ENCODE measurements around the gene COL4A2.

The COL4A2 gene

DNA sequence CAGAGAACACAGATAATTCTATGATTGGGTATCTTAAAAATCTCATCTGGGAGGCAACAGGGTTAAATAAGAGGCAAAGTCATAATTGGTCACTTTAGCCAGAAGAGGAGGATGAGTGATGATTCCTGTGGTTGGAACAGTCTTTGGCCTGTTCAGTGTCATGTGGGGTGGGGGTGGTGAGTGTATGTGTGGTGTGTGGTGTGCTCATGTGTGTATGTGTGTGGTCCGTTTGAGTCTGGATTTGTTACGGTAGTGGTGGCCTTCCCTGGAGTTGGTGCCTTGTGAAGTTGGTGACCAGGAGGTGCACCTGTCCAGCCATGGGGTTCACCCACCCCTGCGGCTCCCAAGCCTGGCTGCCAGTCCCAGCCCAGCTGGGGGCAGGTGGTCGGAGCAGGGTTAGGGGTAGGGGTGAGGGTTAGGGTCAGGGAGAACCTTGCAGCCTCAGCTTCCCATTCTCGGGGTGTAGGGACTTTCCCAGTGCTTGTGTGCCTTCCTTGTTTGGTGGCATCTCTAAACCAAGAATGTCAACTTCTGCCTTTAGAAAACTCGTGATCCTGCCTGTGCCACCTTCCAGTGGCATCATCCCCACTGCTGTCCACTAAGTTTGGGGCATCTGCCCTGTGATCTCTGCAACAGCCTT lies 156.9 kb downstream of the COL4A2 start:
- DNase-seq = no peak

DNA sequence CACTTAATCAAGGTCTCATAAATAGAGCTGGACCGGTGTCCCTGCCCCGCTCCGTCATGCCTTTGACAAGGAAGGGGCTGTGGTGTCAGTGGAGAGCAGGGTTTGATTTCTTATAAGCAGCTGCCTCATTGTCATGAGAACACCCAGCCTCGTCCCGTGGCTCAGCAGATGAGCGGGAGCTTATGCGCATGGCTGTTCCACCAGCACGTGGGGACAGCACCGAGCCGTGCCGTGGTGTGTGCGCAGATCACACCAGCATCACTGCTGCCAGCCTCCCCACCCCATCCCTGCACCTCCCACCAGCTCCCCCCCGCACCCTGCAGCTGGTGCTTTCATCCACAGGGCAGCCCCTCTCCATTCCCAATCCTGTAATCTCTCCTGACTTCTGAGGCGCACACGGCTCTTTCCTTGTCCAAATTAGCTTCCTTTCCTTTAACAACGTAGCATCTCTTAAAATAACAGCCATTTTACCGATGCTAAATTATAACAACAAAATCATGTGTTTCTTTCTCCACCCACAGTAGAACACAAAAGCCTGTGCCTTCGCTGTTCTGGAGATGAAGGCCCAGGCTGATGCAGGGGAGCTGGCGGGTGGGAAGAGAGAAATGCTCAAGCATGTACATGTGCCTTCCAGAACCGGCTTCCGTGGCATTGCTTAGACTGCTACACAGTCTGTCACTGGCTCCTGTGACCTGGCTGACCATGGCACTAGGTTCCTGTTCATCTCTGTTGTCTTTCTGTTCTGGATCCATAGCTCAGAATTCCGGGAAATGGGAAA lies 157.7 kb downstream of the COL4A2 start:
- no peak for DNase-seq

GRCh38 chr13:110465696-110466095 lies 158.6 kb downstream of the COL4A2 start:
- DNase-seq = no peak

DNA sequence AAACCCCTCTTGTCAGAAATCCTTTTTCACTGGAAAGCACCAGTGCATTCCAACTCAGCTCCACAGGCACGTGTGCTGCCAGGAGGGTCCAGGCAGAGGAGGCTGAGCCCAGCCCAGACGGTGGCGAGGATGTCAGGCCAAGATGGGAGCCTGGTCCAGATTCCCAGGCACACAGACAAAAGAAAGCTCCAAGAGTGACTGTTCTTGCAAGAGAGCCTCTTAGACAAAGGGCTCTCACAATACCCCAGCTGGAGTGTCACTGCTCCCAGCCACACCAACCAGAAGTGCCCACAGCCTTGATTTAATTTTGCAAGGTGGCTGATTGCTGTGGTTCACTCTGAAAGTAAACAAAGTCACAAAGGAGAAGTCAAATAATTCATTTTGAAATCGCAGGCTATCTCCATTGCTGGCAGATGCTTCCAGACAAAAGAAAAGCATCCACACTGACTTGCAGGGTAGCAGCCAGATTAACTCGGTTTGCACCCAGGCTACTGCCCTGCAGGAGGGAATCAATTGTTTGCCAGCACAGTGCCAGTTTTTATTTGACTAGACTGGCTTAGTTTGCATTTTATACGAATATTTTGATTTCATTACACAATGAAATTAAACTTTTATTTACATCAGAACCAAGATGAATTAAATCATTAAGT lies 159.3 kb downstream of the COL4A2 start:
- DNase-seq = no peak

DNA sequence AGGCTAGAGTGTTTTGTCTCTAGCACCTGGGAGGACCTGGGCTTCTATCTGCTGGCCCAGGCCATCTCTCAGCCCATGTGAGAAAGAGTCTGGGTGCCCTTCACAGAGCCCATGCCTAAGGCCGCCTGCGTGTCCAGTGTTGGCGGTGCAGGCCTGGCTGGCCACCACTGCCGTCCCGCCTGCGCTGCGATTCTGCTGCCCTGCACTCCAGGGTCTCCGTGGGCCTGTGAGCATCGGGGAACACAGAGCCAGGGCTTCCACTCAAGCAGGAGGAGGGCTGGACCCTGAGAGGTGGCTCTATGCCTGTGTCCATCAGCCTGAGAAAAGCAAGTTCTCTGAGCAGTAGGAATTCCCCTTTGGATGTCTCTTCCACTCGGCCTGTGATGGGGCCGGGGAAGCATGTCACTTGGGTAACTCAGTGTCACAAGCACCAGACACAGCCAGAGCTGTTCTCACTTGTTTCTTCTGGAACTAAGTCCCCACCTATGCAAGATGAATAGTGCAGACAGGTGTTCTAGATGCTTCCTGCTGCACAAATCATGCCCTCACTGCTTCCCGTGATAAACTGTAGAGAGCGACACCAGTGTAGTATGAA lies 160.5 kb downstream of the COL4A2 start:
- DNase-seq = no peak

DNA sequence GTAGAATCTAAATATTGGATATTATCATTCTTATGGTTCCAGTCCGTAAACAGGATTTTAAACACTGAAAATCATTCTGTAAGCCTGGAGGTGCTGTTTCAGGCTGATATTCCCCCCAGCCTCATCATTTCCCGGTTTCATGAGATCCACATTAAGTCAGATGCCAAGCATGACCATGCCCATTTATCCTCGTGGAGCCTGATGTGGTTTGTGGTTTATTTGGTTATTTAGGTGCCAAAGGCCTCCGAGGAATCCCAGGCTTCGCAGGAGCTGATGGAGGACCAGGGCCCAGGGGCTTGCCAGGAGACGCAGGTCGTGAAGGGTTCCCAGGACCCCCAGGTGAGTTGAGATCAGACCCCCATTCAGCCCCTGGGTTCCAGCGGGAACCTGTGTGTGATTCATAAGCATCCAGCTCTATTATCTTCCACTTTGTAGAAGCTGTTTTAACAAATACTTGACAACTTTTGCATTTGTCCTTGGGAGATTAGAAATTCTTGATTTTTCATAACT lies 162.0 kb downstream of the COL4A2 start:
- DNase-seq = no peak

- no peak for DNase-seq
Measured at GRCh38 chr13:110469597-110469996, 162.5 kb downstream of the COL4A2 start.

DNA sequence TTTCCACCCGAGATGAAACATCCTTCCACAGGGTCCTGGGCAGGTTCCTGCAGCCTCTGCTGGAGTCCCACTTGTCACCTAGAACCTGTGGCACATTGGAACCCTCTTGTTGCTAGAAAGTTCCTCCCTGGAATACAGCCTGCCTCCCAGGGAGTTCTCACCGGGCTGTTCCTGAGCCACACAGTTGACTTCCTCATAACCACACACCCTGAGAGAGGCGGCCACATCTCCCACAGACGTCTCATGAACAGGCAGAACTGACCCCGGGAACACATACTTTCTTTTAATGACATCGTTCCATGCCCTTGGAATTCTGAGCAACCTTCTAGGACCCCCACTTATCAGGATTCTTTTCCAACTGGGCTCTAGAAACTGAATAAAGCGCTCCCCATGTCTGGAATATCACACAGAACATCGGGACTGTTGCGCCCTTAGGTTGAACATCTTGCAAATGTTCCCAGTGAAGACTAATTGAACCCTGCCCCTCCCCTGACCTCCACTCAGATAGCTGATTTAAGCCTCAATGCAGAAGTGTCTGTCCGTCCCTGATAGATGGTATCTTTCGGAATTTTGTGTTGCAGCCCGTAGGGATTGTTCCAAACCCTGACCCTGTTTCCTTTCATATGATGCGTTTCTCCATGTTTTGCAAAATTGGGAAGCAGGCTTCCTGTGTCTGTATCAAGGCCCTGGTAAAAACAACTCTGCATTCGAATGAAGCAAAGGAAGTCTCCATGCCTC lies 163.4 kb downstream of the COL4A2 start:
- DNase-seq = no peak

- no peak for DNase-seq
Measured at GRCh38 chr13:110471156-110471832, 164.2 kb downstream of the COL4A2 start.

- no peak for DNase-seq
Measured at GRCh38 chr13:110471833-110472162, 164.7 kb downstream of the COL4A2 start.

- DNase-seq = no peak
Measured at GRCh38 chr13:110472904-110473563, 165.9 kb downstream of the COL4A2 start.

- DNase-seq = no peak
Measured at GRCh38 chr13:110474713-110475112, 167.6 kb downstream of the COL4A2 start.

DNA sequence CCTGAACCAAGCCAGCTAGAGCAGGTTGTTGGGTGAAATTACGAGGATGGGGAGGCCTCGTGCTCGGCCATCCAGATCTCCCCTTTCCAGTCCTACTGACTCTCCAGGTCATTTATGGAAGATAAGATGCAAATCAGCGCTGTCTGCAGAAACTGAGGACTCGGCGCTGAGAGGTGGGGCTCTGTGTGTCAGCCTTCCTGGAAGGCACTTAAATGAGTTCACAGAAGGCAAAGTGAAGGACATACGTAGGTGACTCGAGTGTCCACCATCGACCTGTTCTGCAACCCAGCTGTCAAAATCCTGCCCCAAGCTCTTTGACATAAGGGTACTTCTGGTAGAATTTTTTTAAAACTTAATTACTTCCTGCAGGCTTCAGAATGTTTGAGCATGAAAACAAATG lies 168.0 kb downstream of the COL4A2 start:
- DNase-seq = peak; percentile 30

GRCh38 chr13:110475550-110476219 lies 168.6 kb downstream of the COL4A2 start:
- DNase-seq = no peak

- DNase-seq = no peak
Measured at GRCh38 chr13:110476220-110476617, 169.1 kb downstream of the COL4A2 start.

GRCh38 chr13:110477706-110478245 lies 170.7 kb downstream of the COL4A2 start:
- DNase-seq = no peak

- DNase-seq = no peak
Measured at GRCh38 chr13:110478405-110479214, 171.5 kb downstream of the COL4A2 start.

DNA sequence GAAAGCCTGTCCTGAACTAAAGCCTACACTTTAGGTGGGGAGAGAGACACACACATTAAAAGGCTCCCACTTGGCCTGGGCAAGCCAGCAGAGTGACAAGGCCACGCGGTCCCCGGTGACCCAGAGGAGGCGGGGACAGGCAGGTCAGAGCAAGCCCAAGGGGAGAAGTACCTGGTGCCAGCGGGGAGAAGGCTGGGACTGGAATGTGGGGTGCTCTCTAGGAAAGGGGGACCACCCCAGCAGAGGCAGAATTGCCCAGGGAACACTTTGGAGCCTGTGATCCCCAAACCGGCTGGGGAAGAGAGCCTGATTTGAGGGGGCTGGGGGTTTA lies 172.1 kb downstream of the COL4A2 start:
- DNase-seq = no peak

- no peak for DNase-seq
Measured at GRCh38 chr13:110479648-110480047, 172.6 kb downstream of the COL4A2 start.

DNA sequence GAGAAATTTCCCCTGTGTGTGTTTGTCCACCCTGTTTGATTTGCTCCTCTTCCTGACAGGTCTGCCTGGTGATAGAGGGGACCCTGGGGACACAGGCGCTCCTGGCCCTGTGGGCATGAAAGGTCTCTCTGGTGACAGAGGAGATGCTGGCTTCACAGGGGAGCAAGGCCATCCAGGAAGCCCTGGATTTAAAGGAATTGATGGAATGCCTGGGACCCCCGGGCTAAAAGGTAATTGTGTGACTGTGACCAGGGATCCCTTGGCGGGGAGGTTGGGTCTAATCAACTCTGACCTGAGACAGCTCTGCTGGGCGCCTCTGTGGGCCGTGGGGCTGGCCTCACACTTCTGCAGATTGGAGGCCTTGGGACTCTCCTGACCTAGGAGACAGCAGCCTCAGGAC lies 173.1 kb downstream of the COL4A2 start:
- no peak for DNase-seq

Measured in NCI-H526 treated with DMSO at 0.1 percent for 48 hours (cell line).